ENCODE measurements around the gene CCDC30. TPM values are rescaled to one million over a fixed set of nuclear protein-coding genes. Genes with fewer than 3 reads are reported as not detected.

CCDC30 gene
- total RNA-seq, 8 experiments from 2014 or later, result 1.7 to 33.4 (median 10.9) TPM

GRCh38 chr1:42429603-42430002, 33.5 kb upstream of the CCDC30 start:
- Histone ChIP-seq H3K4me3 (no peak overlapping the region), H3K27ac (peak overlapping the region in 1 of 2 donors; percentile 36), H3K4me1 (replicated peaks in 1 of 2) (peaks cover 5 to 25% of the 10 kb centered on the region in 2 donors)
- 10 to 60% (median 38%) methylated on average over 1 of the region's 1 CpG; no CpG with 5 or more reads in 6 of the 10 experiments for WGBS, 10 experiments
- in situ Hi-C loops (cut with MboI; ENCODE audit: low pct_unique_long_range_greater_than_20kb in 2 of 9, low sequenced_read_pairs in 9 of 9, unreplicated experiment in 9 of 9), result loop anchor here in 1 of 9 experiments (25.0 kb wide), 1 partner anchor 92 kb away; the partner anchor contains the start of gene FOXJ3
- peak in 5 of 8 experiments; percentile 24 to 72 (median 60) for ATAC-seq (replicated peaks in 6 of 8)

- Histone ChIP-seq H3K4me3 (no peak overlapping the region), H3K4me1 (replicated peaks in 1 of 2) (peaks cover 5 to 25% of the 10 kb centered on the region in 2 donors), H3K27ac (no peak overlapping the region)
- 10 to 100% (median 84%) methylated on average over 1 to 3 of the region's 3 CpGs for WGBS, 10 experiments
- in situ Hi-C loops (cut with MboI; ENCODE audit: low pct_unique_long_range_greater_than_20kb in 2 of 9, low sequenced_read_pairs in 9 of 9, unreplicated experiment in 9 of 9), result loop anchor here in 1 of 9 experiments (25.0 kb wide), 1 partner anchor 93 kb away; the partner anchor contains the start of gene FOXJ3
- no peak for ATAC-seq (replicated peaks in 6 of 8)
Observed at GRCh38 chr1:42430286-42431135, 32.6 kb upstream of the CCDC30 start.

- ATAC-seq (replicated peaks in 6 of 8), result no peak
- in situ Hi-C loops (cut with MboI; ENCODE audit: low pct_unique_long_range_greater_than_20kb in 2 of 9, low sequenced_read_pairs in 9 of 9, unreplicated experiment in 9 of 9), result loop anchor here in 1 of 9 experiments (25.0 kb wide), 1 partner anchor 94 kb away; the partner anchor contains the start of gene FOXJ3
- H3K4me1 ChIP-seq (replicated peaks in 1 of 2), result peaks cover 5 to 25% of the 10 kb centered on the region in 2 donors
- no peak overlapping the region for H3K27ac ChIP-seq
- no peak overlapping the region for H3K4me3 ChIP-seq
- WGBS, 10 experiments, result 29 to 81% (median 67%) methylated on average over 1 to 3 of the region's 3 CpGs; no CpG with 5 or more reads in 1 of the 10 experiments
Observed at GRCh38 chr1:42431514-42431913, 31.6 kb upstream of the CCDC30 start.

- in situ Hi-C loops (cut with MboI; ENCODE audit: low pct_unique_long_range_greater_than_20kb in 2 of 9, low sequenced_read_pairs in 9 of 9, unreplicated experiment in 9 of 9), result loop anchor here in 1 of 9 experiments (25.0 kb wide), 1 partner anchor 95 kb away; the partner anchor contains the start of gene FOXJ3
- Histone ChIP-seq H3K4me1 (replicated peaks in 1 of 2) (peaks cover 5 to 25% of the 10 kb centered on the region in 2 donors), H3K4me3 (no peak overlapping the region), H3K27ac (no peak overlapping the region)
- 60 to 100% (median 87%) methylated on average over 1 to 4 of the region's 4 CpGs; no CpG with 5 or more reads in 4 of the 10 experiments for WGBS, 10 experiments
- no peak for ATAC-seq (replicated peaks in 6 of 8)
Observed at GRCh38 chr1:42432714-42433113, 30.4 kb upstream of the CCDC30 start.

GRCh38 chr1:42433369-42433768, 29.7 kb upstream of the CCDC30 start:
- in situ Hi-C loops (cut with MboI; ENCODE audit: low pct_unique_long_range_greater_than_20kb in 2 of 9, low sequenced_read_pairs in 9 of 9, unreplicated experiment in 9 of 9), result loop anchor here in 1 of 9 experiments (25.0 kb wide), 1 partner anchor 96 kb away; the partner anchor contains the start of gene FOXJ3
- H3K4me3 ChIP-seq, result no peak overlapping the region
- ATAC-seq (replicated peaks in 6 of 8), result no peak
- WGBS, 10 experiments, result 56 to 88% (median 85%) methylated on average over 1 to 6 of the region's 6 CpGs; no CpG with 5 or more reads in 2 of the 10 experiments
- H3K4me1 ChIP-seq (replicated peaks in 1 of 2), result peaks cover 5 to 25% of the 10 kb centered on the region in 2 donors
- H3K27ac ChIP-seq, result no peak overlapping the region

GRCh38 chr1:42434340-42434739, 28.7 kb upstream of the CCDC30 start:
- no peak overlapping the region for H3K4me3 ChIP-seq
- no peak overlapping the region for H3K27ac ChIP-seq
- no peak for ATAC-seq (replicated peaks in 6 of 8)
- in situ Hi-C loops (cut with MboI; ENCODE audit: low pct_unique_long_range_greater_than_20kb in 2 of 9, low sequenced_read_pairs in 9 of 9, unreplicated experiment in 9 of 9), result loop anchor here in 1 of 9 experiments (25.0 kb wide), 1 partner anchor 97 kb away; the partner anchor contains the start of gene FOXJ3
- 45 to 88% (median 79%) methylated on average over 1 to 4 of the region's 4 CpGs; no CpG with 5 or more reads in 4 of the 10 experiments for WGBS, 10 experiments
- H3K4me1 ChIP-seq (replicated peaks in 1 of 2), result peaks cover 5 to 21% of the 10 kb centered on the region in 2 donors

GRCh38 chr1:42439940-42440339, 23.1 kb upstream of the CCDC30 start:
- WGBS, 10 experiments, result 28 to 92% (median 52%) methylated on average over 2 of the region's 2 CpGs; no CpG with 5 or more reads in 3 of the 10 experiments
- Histone ChIP-seq H3K4me3 (no peak overlapping the region), H3K27ac (no peak overlapping the region), H3K4me1 (replicated peaks in 1 of 2) (no peaks in the 10 kb centered on the region)
- in situ Hi-C loops (cut with MboI; ENCODE audit: low pct_unique_long_range_greater_than_20kb in 2 of 9, low sequenced_read_pairs in 9 of 9, unreplicated experiment in 9 of 9), result loop anchor here in 1 of 9 experiments (25.0 kb wide), 1 partner anchor 103 kb away; the partner anchor contains the start of gene FOXJ3
- ATAC-seq (replicated peaks in 6 of 8), result peak in 2 of 8 experiments; percentile 32 to 61

- in situ Hi-C loops (cut with MboI; ENCODE audit: low pct_unique_long_range_greater_than_20kb in 2 of 9, low sequenced_read_pairs in 9 of 9, unreplicated experiment in 9 of 9), result loop anchor here in 1 of 9 experiments (25.0 kb wide), 1 partner anchor 105 kb away; the partner anchor contains the start of gene FOXJ3
- no peak overlapping the region for H3K4me3 ChIP-seq
- WGBS, 10 experiments, result 0 to 100% (median 31%) methylated on average over 1 to 2 of the region's 2 CpGs; no CpG with 5 or more reads in 1 of the 10 experiments
- no peak overlapping the region for H3K27ac ChIP-seq
- no peaks in the 10 kb centered on the region for H3K4me1 ChIP-seq (replicated peaks in 1 of 2)
- ATAC-seq (replicated peaks in 6 of 8), result no peak
Observed at GRCh38 chr1:42442662-42443061, 20.4 kb upstream of the CCDC30 start.

- Histone ChIP-seq H3K4me1 (replicated peaks in 1 of 2) (no peaks in the 10 kb centered on the region), H3K4me3 (no peak overlapping the region), H3K27ac (no peak overlapping the region)
- ATAC-seq (replicated peaks in 6 of 8), result no peak
- in situ Hi-C loops (cut with MboI; ENCODE audit: low pct_unique_long_range_greater_than_20kb in 2 of 9, low sequenced_read_pairs in 9 of 9, unreplicated experiment in 9 of 9), result loop anchor here in 1 of 9 experiments (25.0 kb wide), 1 partner anchor 112 kb away; the partner anchor contains the start of gene FOXJ3
Observed at GRCh38 chr1:42449256-42449655, 13.8 kb upstream of the CCDC30 start.

- WGBS, 10 experiments, result 0 to 83% (median 67%) methylated on average over 1 of the region's 1 CpG; no CpG with 5 or more reads in 7 of the 10 experiments
- Histone ChIP-seq H3K4me3 (no peak overlapping the region), H3K27ac (no peak overlapping the region), H3K4me1 (replicated peaks in 1 of 2) (no peaks in the 10 kb centered on the region)
- no peak for ATAC-seq (replicated peaks in 6 of 8)
- in situ Hi-C loops (cut with MboI; ENCODE audit: low pct_unique_long_range_greater_than_20kb in 2 of 9, low sequenced_read_pairs in 9 of 9, unreplicated experiment in 9 of 9), result no loop called here
Observed at GRCh38 chr1:42450061-42450460, 13.0 kb upstream of the CCDC30 start.

GRCh38 chr1:42453386-42453785, 9.7 kb upstream of the CCDC30 start:
- Histone ChIP-seq H3K4me3 (no peak overlapping the region), H3K27ac (no peak overlapping the region), H3K4me1 (replicated peaks in 1 of 2) (peaks cover 10 to 13% of the 10 kb centered on the region in 2 donors)
- 76 to 100% (median 87%) methylated on average over 1 to 4 of the region's 4 CpGs; no CpG with 5 or more reads in 1 of the 10 experiments for whole genome bisulfite sequencing, 10 experiments
- ATAC-seq (replicated peaks in 6 of 8), result no peak
- in situ Hi-C loops (cut with MboI; ENCODE audit: low pct_unique_long_range_greater_than_20kb in 2 of 9, low sequenced_read_pairs in 9 of 9, unreplicated experiment in 9 of 9), result no loop called here

- Histone ChIP-seq H3K4me3 (no peak overlapping the region), H3K27ac (no peak overlapping the region), H3K4me1 (replicated peaks in 1 of 2) (peaks cover 10 to 13% of the 10 kb centered on the region in 2 donors)
- in situ Hi-C loops (cut with MboI; ENCODE audit: low pct_unique_long_range_greater_than_20kb in 2 of 9, low sequenced_read_pairs in 9 of 9, unreplicated experiment in 9 of 9), result no loop called here
- 83 to 100% (median 97%) methylated on average over 2 to 5 of the region's 5 CpGs; no CpG with 5 or more reads in 1 of the 10 experiments for WGBS, 10 experiments
- ATAC-seq (replicated peaks in 6 of 8), result no peak
Observed at GRCh38 chr1:42454403-42454802, 8.7 kb upstream of the CCDC30 start.

All from motor neuron (in vitro differentiated cells).